DOHH2 (cell line): ENCODE measurements around the gene TRHDE.

Experiments
- EZH2phosphoT487 ChIP-seq: fragments of 200-600 bp; sonication (generic); IDR thresholded peaks from 2 replicates; pipeline ENCODE4 v1.6.1; 2017; ENCODE audit warnings: borderline replicate concordance, mild to moderate bottlenecking, antibody characterized with exemption, low read length, moderate library complexity, mixed read lengths
- TF ChIP-seq, protein P1 (sequence below): fragments of 200-600 bp; sonication (generic); IDR thresholded peaks from one replicate; pipeline ENCODE4 v1.5.1; 2014; ENCODE audit warnings: antibody characterized with exemption, mild to moderate bottlenecking, low read depth, low read length; ENCODE audit not compliant: poor library complexity, severe bottlenecking

GRCh38 chr12:72491426-72491825 is 219.3 kb downstream of the TRHDE start:
- TF ChIP-seq, protein P1, sequence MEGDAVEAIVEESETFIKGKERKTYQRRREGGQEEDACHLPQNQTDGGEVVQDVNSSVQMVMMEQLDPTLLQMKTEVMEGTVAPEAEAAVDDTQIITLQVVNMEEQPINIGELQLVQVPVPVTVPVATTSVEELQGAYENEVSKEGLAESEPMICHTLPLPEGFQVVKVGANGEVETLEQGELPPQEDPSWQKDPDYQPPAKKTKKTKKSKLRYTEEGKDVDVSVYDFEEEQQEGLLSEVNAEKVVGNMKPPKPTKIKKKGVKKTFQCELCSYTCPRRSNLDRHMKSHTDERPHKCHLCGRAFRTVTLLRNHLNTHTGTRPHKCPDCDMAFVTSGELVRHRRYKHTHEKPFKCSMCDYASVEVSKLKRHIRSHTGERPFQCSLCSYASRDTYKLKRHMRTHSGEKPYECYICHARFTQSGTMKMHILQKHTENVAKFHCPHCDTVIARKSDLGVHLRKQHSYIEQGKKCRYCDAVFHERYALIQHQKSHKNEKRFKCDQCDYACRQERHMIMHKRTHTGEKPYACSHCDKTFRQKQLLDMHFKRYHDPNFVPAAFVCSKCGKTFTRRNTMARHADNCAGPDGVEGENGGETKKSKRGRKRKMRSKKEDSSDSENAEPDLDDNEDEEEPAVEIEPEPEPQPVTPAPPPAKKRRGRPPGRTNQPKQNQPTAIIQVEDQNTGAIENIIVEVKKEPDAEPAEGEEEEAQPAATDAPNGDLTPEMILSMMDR: no peak
- no peak for TF ChIP-seq EZH2phosphoT487
